ENCODE results near the gene ALK. TPM values are rescaled to one million over a fixed set of nuclear protein-coding genes. Genes with fewer than 3 reads are reported as not detected.
"Not testable (repeated sequence)": the region's sequence is repeated elsewhere in the genome, so short reads cannot be mapped to it uniquely, and the experiment has no call there.

ALK gene
- total RNA-seq, 2 donors from 2014 or later: 0.16 to 0.26 TPM

GRCh38 chr2:29751390-29751789, 170.0 kb downstream of the ALK start:
- Histone ChIP-seq H3K4me3 (no peak overlapping the region), H3K27me3 (no peaks in the 10 kb centered on the region), H3K9me3 (no peaks in the 10 kb centered on the region), H3K4me1 (no peaks in the 10 kb centered on the region), H3K27ac (no peak overlapping the region), H3K36me3 (no peaks in the 10 kb centered on the region)
- TF ChIP-seq, protein P1, sequence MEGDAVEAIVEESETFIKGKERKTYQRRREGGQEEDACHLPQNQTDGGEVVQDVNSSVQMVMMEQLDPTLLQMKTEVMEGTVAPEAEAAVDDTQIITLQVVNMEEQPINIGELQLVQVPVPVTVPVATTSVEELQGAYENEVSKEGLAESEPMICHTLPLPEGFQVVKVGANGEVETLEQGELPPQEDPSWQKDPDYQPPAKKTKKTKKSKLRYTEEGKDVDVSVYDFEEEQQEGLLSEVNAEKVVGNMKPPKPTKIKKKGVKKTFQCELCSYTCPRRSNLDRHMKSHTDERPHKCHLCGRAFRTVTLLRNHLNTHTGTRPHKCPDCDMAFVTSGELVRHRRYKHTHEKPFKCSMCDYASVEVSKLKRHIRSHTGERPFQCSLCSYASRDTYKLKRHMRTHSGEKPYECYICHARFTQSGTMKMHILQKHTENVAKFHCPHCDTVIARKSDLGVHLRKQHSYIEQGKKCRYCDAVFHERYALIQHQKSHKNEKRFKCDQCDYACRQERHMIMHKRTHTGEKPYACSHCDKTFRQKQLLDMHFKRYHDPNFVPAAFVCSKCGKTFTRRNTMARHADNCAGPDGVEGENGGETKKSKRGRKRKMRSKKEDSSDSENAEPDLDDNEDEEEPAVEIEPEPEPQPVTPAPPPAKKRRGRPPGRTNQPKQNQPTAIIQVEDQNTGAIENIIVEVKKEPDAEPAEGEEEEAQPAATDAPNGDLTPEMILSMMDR (IDR thresholded peaks at IDR 0.05): no peak
- DNase-seq (ENCODE audit: low spot score): no peak

GRCh38 chr2:29750463-29750862, 170.9 kb downstream of the ALK start:
- not testable (repeated sequence) for H3K36me3 ChIP-seq; H3K27me3 ChIP-seq; H3K9me3 ChIP-seq; DNase-seq (ENCODE audit: low spot score); H3K4me1 ChIP-seq; H3K4me3 ChIP-seq; H3K27ac ChIP-seq

GRCh38 chr2:29749843-29750242, 171.5 kb downstream of the ALK start:
- H3K9me3 ChIP-seq: no peaks in the 10 kb centered on the region
- H3K27ac ChIP-seq: no peak overlapping the region
- H3K4me1 ChIP-seq: no peaks in the 10 kb centered on the region
- H3K4me3 ChIP-seq: no peak overlapping the region
- no peaks in the 10 kb centered on the region for H3K27me3 ChIP-seq
- H3K36me3 ChIP-seq: no peaks in the 10 kb centered on the region
- no peak for DNase-seq (ENCODE audit: low spot score)
- TF ChIP-seq, protein P1 (IDR thresholded peaks at IDR 0.05): no peak

GRCh38 chr2:29749041-29749440, 172.3 kb downstream of the ALK start:
- H3K36me3 ChIP-seq: no peaks in the 10 kb centered on the region
- TF ChIP-seq, protein P1 (IDR thresholded peaks at IDR 0.05): no peak
- no peak overlapping the region for H3K4me3 ChIP-seq
- H3K9me3 ChIP-seq: no peaks in the 10 kb centered on the region
- no peaks in the 10 kb centered on the region for H3K27me3 ChIP-seq
- H3K27ac ChIP-seq: no peak overlapping the region
- no peak for DNase-seq (ENCODE audit: low spot score)
- no peaks in the 10 kb centered on the region for H3K4me1 ChIP-seq

DNA sequence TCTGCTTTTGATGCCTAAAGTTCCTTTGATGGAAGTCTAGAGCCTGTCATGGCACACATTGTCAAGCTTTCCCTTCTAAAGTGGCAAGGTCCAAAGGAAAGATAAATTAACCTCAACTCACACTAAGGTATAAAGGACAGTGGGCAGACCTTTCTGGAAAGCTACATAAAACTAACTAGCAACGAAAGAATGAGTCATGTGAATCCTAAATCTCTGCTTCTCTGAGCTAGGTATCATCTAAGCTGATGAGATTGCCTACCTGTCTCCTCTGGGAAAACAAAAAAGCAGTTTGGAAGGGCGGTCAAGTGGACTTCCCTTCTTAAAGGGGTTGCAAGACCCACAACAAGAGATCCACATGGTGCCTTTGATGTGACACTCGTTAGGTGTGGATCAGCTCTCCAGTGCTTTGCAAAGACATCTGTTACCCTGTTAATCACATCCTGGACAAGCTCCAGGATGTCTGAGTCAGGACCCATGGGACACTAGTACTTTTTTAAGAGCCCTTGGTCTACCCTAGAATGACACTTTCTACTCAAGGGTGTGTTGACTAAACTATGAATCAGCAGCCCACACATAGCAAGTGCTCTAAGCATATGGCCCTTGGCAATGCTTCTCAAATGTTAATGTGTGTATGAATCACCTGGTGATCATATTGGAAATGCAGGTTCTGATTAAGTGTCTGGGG, 173.5 kb downstream of the ALK start:
- Histone ChIP-seq H3K4me3 (no peak overlapping the region), H3K36me3 (no peaks in the 10 kb centered on the region), H3K4me1 (no peaks in the 10 kb centered on the region), H3K9me3 (no peaks in the 10 kb centered on the region), H3K27me3 (no peaks in the 10 kb centered on the region), H3K27ac (no peak overlapping the region)
- TF ChIP-seq, protein P1 (IDR thresholded peaks at IDR 0.05): no peak
- DNase-seq (ENCODE audit: low spot score): no peak

- TF ChIP-seq, protein P1 (IDR thresholded peaks at IDR 0.05): no peak
- no peaks in the 10 kb centered on the region for H3K36me3 ChIP-seq
- no peaks in the 10 kb centered on the region for H3K9me3 ChIP-seq
- H3K4me3 ChIP-seq: no peak overlapping the region
- H3K27ac ChIP-seq: no peak overlapping the region
- no peaks in the 10 kb centered on the region for H3K4me1 ChIP-seq
- no peaks in the 10 kb centered on the region for H3K27me3 ChIP-seq
- no peak for DNase-seq (ENCODE audit: low spot score)
These were observed 176.4 kb downstream of the ALK start for GRCh38 chr2:29744976-29745375.

All from right atrium auricular region (tissue), 2 donors.